Measurements from ENCODE around the gene LRP1B.

DNA sequence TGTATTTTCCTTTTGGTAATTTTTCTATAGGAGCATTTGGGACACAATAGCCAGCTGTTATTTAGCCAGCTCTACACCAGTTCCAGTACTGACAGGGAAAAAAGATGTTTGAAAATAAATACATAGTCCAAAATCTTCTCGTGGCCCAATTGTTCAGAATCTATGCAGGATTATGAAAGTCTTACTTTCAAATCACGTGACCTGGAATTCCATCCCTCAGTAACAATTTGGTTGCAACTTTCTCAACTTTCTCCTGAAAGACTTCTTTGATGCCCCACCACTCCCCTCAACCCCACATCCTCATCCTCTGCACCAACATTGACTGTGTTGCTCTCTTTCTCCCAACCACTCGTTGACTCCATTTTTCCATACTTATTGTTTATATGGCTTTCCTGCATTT is 539.0 kb downstream of the LRP1B start:
- TF ChIP-seq, protein P1, sequence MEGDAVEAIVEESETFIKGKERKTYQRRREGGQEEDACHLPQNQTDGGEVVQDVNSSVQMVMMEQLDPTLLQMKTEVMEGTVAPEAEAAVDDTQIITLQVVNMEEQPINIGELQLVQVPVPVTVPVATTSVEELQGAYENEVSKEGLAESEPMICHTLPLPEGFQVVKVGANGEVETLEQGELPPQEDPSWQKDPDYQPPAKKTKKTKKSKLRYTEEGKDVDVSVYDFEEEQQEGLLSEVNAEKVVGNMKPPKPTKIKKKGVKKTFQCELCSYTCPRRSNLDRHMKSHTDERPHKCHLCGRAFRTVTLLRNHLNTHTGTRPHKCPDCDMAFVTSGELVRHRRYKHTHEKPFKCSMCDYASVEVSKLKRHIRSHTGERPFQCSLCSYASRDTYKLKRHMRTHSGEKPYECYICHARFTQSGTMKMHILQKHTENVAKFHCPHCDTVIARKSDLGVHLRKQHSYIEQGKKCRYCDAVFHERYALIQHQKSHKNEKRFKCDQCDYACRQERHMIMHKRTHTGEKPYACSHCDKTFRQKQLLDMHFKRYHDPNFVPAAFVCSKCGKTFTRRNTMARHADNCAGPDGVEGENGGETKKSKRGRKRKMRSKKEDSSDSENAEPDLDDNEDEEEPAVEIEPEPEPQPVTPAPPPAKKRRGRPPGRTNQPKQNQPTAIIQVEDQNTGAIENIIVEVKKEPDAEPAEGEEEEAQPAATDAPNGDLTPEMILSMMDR (IDR thresholded peaks at IDR 0.05): no peak
- no peak for TF ChIP-seq POLR2A (IDR thresholded peaks at IDR 0.05)

All from Peyer's patch (tissue), 4 donors.